HEK293 (cell line): ENCODE data around the gene HDC.

Experiments
- GLI4 ChIP-seq: fragments of 450-650 bp; formaldehyde crosslinking; IDR thresholded peaks from 2 replicates; pipeline ENCODE4 v1.5.1; 2016; ENCODE audit warnings: missing biosample characterization, missing genetic modification characterization
- ZEB2 ChIP-seq: fragments of 450-650 bp; formaldehyde crosslinking; IDR thresholded peaks from 2 replicates; pipeline ENCODE4 v1.5.1; 2016; ENCODE audit warnings: missing biosample characterization, missing genetic modification characterization
- ZNF121 ChIP-seq: fragments of 450-650 bp; formaldehyde crosslinking; IDR thresholded peaks from 2 replicates; pipeline ENCODE4 v1.5.1; 2016; ENCODE audit warnings: missing biosample characterization, missing genetic modification characterization
- ZNF175 ChIP-seq: fragments of 450-650 bp; formaldehyde crosslinking; IDR thresholded peaks from 2 replicates; pipeline ENCODE4 v1.5.1; 2016; ENCODE audit warnings: missing biosample characterization, missing genetic modification characterization
- ZNF423 ChIP-seq: fragments of 450-650 bp; formaldehyde crosslinking; IDR thresholded peaks from 2 replicates; pipeline ENCODE4 v1.5.1; 2016; ENCODE audit warnings: missing biosample characterization, missing genetic modification characterization
- ZNF639 ChIP-seq: fragments of 450-650 bp; formaldehyde crosslinking; IDR thresholded peaks from 2 replicates; pipeline ENCODE4 v1.5.1; 2016; ENCODE audit warnings: missing biosample characterization, missing genetic modification characterization
- ZNF768 ChIP-seq: fragments of 450-650 bp; formaldehyde crosslinking; IDR thresholded peaks from 2 replicates; pipeline ENCODE4 v1.5.1; 2018; ENCODE audit warnings: missing biosample characterization, mild to moderate bottlenecking, missing genetic modification characterization
- ZNF785 ChIP-seq: fragments of 450-650 bp; formaldehyde crosslinking; IDR thresholded peaks from 2 replicates; pipeline ENCODE4 v1.5.1; 2016; ENCODE audit warnings: missing biosample characterization, missing genetic modification characterization
- ZNF830 ChIP-seq: fragments of 450-650 bp; IDR thresholded peaks from 2 replicates; pipeline ENCODE4 v1.5.0; 2018; ENCODE audit warnings: missing biosample characterization, missing genetic modification characterization, low read depth, mild to moderate bottlenecking, moderate library complexity
- TF ChIP-seq, protein P1 (sequence below): fragments of 450-650 bp; formaldehyde crosslinking; IDR thresholded peaks from 2 replicates; pipeline ENCODE4 v1.5.1; 2016; ENCODE audit warnings: missing biosample characterization, missing genetic modification characterization

DNA sequence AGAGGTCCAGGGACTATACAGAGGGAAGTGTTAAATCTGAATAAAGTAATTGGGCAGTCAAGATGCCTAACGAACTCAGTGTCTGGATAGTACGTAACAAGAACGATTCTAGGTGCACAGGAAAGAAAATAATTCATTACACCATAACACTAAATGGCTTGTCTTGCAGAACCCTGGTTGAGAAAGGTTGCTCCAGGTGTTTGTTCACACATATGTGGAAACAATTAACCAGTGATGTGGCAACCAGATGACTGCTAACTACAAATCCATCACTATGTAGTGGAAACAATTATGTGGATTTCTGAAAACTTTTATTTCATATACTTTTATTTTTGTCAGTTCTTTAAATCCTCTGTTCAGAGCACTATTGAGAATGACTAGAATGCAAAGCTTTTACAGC is 10.4 kb upstream of the HDC start:
- TF ChIP-seq ZNF423 (tag by site-specific recombination) (no peak), ZNF768 (tag by site-specific recombination) (no peak), ZEB2 (tag by site-specific recombination) (no peak), ZNF175 (tag by site-specific recombination) (no peak), ZNF121 (tag by site-specific recombination) (no peak), ZNF830 (tag by site-specific recombination) (no peak), ZNF785 (tag by site-specific recombination) (no peak), ZNF639 (no peak), GLI4 (tag by site-specific recombination) (no peak)
- TF ChIP-seq, protein P1, sequence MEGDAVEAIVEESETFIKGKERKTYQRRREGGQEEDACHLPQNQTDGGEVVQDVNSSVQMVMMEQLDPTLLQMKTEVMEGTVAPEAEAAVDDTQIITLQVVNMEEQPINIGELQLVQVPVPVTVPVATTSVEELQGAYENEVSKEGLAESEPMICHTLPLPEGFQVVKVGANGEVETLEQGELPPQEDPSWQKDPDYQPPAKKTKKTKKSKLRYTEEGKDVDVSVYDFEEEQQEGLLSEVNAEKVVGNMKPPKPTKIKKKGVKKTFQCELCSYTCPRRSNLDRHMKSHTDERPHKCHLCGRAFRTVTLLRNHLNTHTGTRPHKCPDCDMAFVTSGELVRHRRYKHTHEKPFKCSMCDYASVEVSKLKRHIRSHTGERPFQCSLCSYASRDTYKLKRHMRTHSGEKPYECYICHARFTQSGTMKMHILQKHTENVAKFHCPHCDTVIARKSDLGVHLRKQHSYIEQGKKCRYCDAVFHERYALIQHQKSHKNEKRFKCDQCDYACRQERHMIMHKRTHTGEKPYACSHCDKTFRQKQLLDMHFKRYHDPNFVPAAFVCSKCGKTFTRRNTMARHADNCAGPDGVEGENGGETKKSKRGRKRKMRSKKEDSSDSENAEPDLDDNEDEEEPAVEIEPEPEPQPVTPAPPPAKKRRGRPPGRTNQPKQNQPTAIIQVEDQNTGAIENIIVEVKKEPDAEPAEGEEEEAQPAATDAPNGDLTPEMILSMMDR: no peak
